ENCODE results near the gene PDK4. TPM values are rescaled to one million over a fixed set of nuclear protein-coding genes. Genes with fewer than 3 reads are reported as not detected.
A peak's percentile ranks its signal among the peaks of the same experiment; 100 is the strongest.

The PDK4 gene
- total and polyA plus RNA-seq, 8 donors: 20.0 to 56.6 (median 32.1) TPM

- no peak overlapping the region for H3K4me3 ChIP-seq
- TF ChIP-seq CTCF (IDR thresholded peaks at IDR 0.05): no peak
- DNase-seq (peak in 1 of 4 donors; percentile 43), ATAC-seq (no peak)
- no peak overlapping the region for H3K27ac ChIP-seq
- H3K9me3 ChIP-seq: no peaks in the 10 kb centered on the region
- no peaks in the 10 kb centered on the region for H3K27me3 ChIP-seq
- H3K36me3 ChIP-seq: peaks cover 0 to 5% of the 10 kb centered on the region in 2 donors
- intact Hi-C loops (cut with DNase I): no loop called here
- H3K4me1 ChIP-seq: no peaks in the 10 kb centered on the region
Observed at GRCh38 chr7:95579318-95579717, 17.0 kb downstream of the PDK4 start.

GRCh38 chr7:95578299-95578855 is 17.9 kb downstream of the PDK4 start:
- no peak for TF ChIP-seq CTCF (IDR thresholded peaks at IDR 0.05)
- intact Hi-C loops (cut with DNase I): no loop called here
- H3K27ac ChIP-seq: no peak overlapping the region
- H3K27me3 ChIP-seq: no peaks in the 10 kb centered on the region
- no peaks in the 10 kb centered on the region for H3K4me1 ChIP-seq
- H3K36me3 ChIP-seq: no peaks in the 10 kb centered on the region
- ATAC-seq: peak; percentile 87
- DNase-seq: no peak
- peaks cover 0 to 2% of the 10 kb centered on the region in 2 donors for H3K9me3 ChIP-seq
- H3K4me3 ChIP-seq: no peak overlapping the region

GRCh38 chr7:95577137-95577536 is 19.2 kb downstream of the PDK4 start:
- H3K9me3 ChIP-seq: peaks cover 0 to 6% of the 10 kb centered on the region in 2 donors
- no peak overlapping the region for H3K4me3 ChIP-seq
- H3K36me3 ChIP-seq: no peaks in the 10 kb centered on the region
- DNase-seq: no peak
- intact Hi-C loops (cut with DNase I): no loop called here
- TF ChIP-seq CTCF (IDR thresholded peaks at IDR 0.05): no peak
- H3K27ac ChIP-seq: no peak overlapping the region
- H3K27me3 ChIP-seq: no peaks in the 10 kb centered on the region
- H3K4me1 ChIP-seq: no peaks in the 10 kb centered on the region
- ATAC-seq: no peak

GRCh38 chr7:95569720-95570119 is 26.6 kb downstream of the PDK4 start:
- Histone ChIP-seq H3K36me3 (no peaks in the 10 kb centered on the region), H3K4me3 (no peak overlapping the region), H3K4me1 (no peaks in the 10 kb centered on the region), H3K27ac (no peak overlapping the region), H3K9me3 (peaks cover 0 to 6% of the 10 kb centered on the region in 2 donors), H3K27me3 (no peaks in the 10 kb centered on the region)
- intact Hi-C loops (cut with DNase I): no loop called here
- DNase-seq (no peak), ATAC-seq (no peak)
- TF ChIP-seq CTCF (IDR thresholded peaks at IDR 0.05): no peak

GRCh38 chr7:95560674-95561073 is 35.6 kb downstream of the PDK4 start:
- no peak overlapping the region for H3K4me3 ChIP-seq
- intact Hi-C loops (cut with DNase I): no loop called here
- DNase-seq (no peak), ATAC-seq (no peak)
- no peaks in the 10 kb centered on the region for H3K9me3 ChIP-seq
- H3K27me3 ChIP-seq: no peaks in the 10 kb centered on the region
- no peak overlapping the region for H3K27ac ChIP-seq
- no peak for TF ChIP-seq CTCF (IDR thresholded peaks at IDR 0.05)
- no peaks in the 10 kb centered on the region for H3K4me1 ChIP-seq
- H3K36me3 ChIP-seq: no peaks in the 10 kb centered on the region

Measured in left lung (tissue), 10 donors.